Activated T-helper 1 cell treated with anti-CD3 and anti-CD28 coated beads, Interleukin-12 subunit alpha, Interleukin-12 subunit beta, Interleukin-2, Interleukin-4 antibody, amounts not matched to agents 30 ng/mL and 10 ng/mL and 1 ng/mL, durations not matched to agents 14 hours and 24 hours and 36 hours (primary cell): ENCODE data around the gene GPR17. TPM values are rescaled to one million over a fixed set of nuclear protein-coding genes. Genes with fewer than 3 reads are reported as not detected.

Source experiments
- DNase-seq: peaks from one replicate; pipeline ENCODE4 v3.0.0; 2021; ENCODE audit warnings: low spot score
- H3K27ac Mint-ChIP-seq: one replicate; pipeline ENCODE4 v1.8.0; 2021; ENCODE audit warnings: mild to moderate bottlenecking, mixed read lengths
- H3K27me3 Mint-ChIP-seq: one replicate; pipeline ENCODE4 v1.8.0; 2022; ENCODE audit warnings: mild to moderate bottlenecking, moderate library complexity, mixed read lengths; ENCODE audit not compliant: insufficient read depth
- H3K36me3 Mint-ChIP-seq: one replicate; pipeline ENCODE4 v1.8.0; 2021; ENCODE audit warnings: low read depth, mixed read lengths
- H3K4me1 Mint-ChIP-seq: one replicate; pipeline ENCODE4 v1.8.0; 2021; ENCODE audit warnings: low read depth, mixed read lengths
- H3K4me3 Mint-ChIP-seq: one replicate; pipeline ENCODE4 v1.8.0; 2021; ENCODE audit warnings: mild to moderate bottlenecking, moderate library complexity, mixed read lengths
- H3K9me3 Mint-ChIP-seq: one replicate; pipeline ENCODE4 v1.8.0; 2021; ENCODE audit warnings: mixed read lengths
- intact Hi-C: fragments of 100-400 bp; cut with micrococcal nuclease; formaldehyde crosslinking; loops from one replicate; pipeline ENCODE4 v1.15.1; 2024
- total RNA-seq: library from RNA; stranded (reverse); gene quantifications from 2 replicates; pipeline ENCODE4 v1.2.3, GENCODE V29; 2022

Gene GPR17
- total RNA-seq, 1 donor from 2014 or later, result not detected

GRCh38 chr2:127628767-127629614 is 17.0 kb upstream of the GPR17 start:
- no peak overlapping the region for H3K27ac Mint-ChIP-seq
- H3K9me3 Mint-ChIP-seq, result no peaks in the 10 kb centered on the region
- no peaks in the 10 kb centered on the region for H3K36me3 Mint-ChIP-seq
- H3K4me3 Mint-ChIP-seq, result no peak overlapping the region
- intact Hi-C loops, result no loop called here
- DNase-seq, result no peak
- no peaks in the 10 kb centered on the region for H3K4me1 Mint-ChIP-seq
- H3K27me3 Mint-ChIP-seq, result peaks cover 3% of the 10 kb centered on the region

- H3K9me3 Mint-ChIP-seq, result no peaks in the 10 kb centered on the region
- H3K27me3 Mint-ChIP-seq, result peaks cover 3% of the 10 kb centered on the region
- intact Hi-C loops, result no loop called here
These were observed 16.3 kb upstream of the GPR17 start for GRCh38 chr2:127629637-127630036.

GRCh38 chr2:127630096-127630863 is 15.7 kb upstream of the GPR17 start:
- intact Hi-C loops, result no loop called here
- Mint-ChIP-seq H3K9me3 (no peaks in the 10 kb centered on the region), H3K27ac (no peak overlapping the region), H3K4me1 (no peaks in the 10 kb centered on the region), H3K27me3 (peaks cover 3% of the 10 kb centered on the region), H3K4me3 (no peak overlapping the region), H3K36me3 (no peaks in the 10 kb centered on the region)
- no peak for DNase-seq

More at GRCh38 chr2:127629637-127630036, 16.3 kb upstream of the GPR17 start:
- H3K4me3 Mint-ChIP-seq, result no peak overlapping the region
- no peak overlapping the region for H3K27ac Mint-ChIP-seq
- no peaks in the 10 kb centered on the region for H3K36me3 Mint-ChIP-seq
- DNase-seq, result no peak
- H3K4me1 Mint-ChIP-seq, result no peaks in the 10 kb centered on the region

- Mint-ChIP-seq H3K36me3 (no peaks in the 10 kb centered on the region), H3K4me3 (no peak overlapping the region), H3K9me3 (no peaks in the 10 kb centered on the region), H3K27ac (no peak overlapping the region), H3K4me1 (no peaks in the 10 kb centered on the region), H3K27me3 (peaks cover 3% of the 10 kb centered on the region)
- intact Hi-C loops, result no loop called here
- DNase-seq, result no peak
These were observed 15.0 kb upstream of the GPR17 start for GRCh38 chr2:127630864-127631540.

- Mint-ChIP-seq H3K27me3 (peaks cover 3% of the 10 kb centered on the region), H3K9me3 (no peaks in the 10 kb centered on the region), H3K36me3 (no peaks in the 10 kb centered on the region), H3K4me1 (no peaks in the 10 kb centered on the region), H3K27ac (no peak overlapping the region), H3K4me3 (no peak overlapping the region)
- intact Hi-C loops, result no loop called here
- DNase-seq, result no peak
These were observed 14.4 kb upstream of the GPR17 start for GRCh38 chr2:127631541-127631996.

GRCh38 chr2:127631997-127632581 is 13.9 kb upstream of the GPR17 start:
- H3K4me1 Mint-ChIP-seq, result no peaks in the 10 kb centered on the region
- H3K27ac Mint-ChIP-seq, result no peak overlapping the region
- H3K27me3 Mint-ChIP-seq, result peaks cover 3% of the 10 kb centered on the region
- no peak overlapping the region for H3K4me3 Mint-ChIP-seq
- DNase-seq, result no peak
- no peaks in the 10 kb centered on the region for H3K36me3 Mint-ChIP-seq
- H3K9me3 Mint-ChIP-seq, result no peaks in the 10 kb centered on the region
- intact Hi-C loops, result no loop called here

- Mint-ChIP-seq H3K27me3 (peaks cover 3% of the 10 kb centered on the region), H3K9me3 (no peaks in the 10 kb centered on the region), H3K36me3 (no peaks in the 10 kb centered on the region), H3K4me1 (peaks cover 2% of the 10 kb centered on the region), H3K27ac (no peak overlapping the region), H3K4me3 (no peak overlapping the region)
- intact Hi-C loops, result no loop called here
- no peak for DNase-seq
These were observed 13.1 kb upstream of the GPR17 start for GRCh38 chr2:127632592-127633489.

- peaks cover 3% of the 10 kb centered on the region for H3K27me3 Mint-ChIP-seq
- no peak for DNase-seq
- H3K36me3 Mint-ChIP-seq, result no peaks in the 10 kb centered on the region
- H3K9me3 Mint-ChIP-seq, result no peaks in the 10 kb centered on the region
- no peak overlapping the region for H3K4me3 Mint-ChIP-seq
- H3K4me1 Mint-ChIP-seq, result peaks cover 7% of the 10 kb centered on the region
- H3K27ac Mint-ChIP-seq, result no peak overlapping the region
- intact Hi-C loops, result no loop called here
These were observed 12.3 kb upstream of the GPR17 start for GRCh38 chr2:127633556-127634065.

GRCh38 chr2:127634066-127634617 is 11.8 kb upstream of the GPR17 start:
- Mint-ChIP-seq H3K9me3 (no peaks in the 10 kb centered on the region), H3K36me3 (no peaks in the 10 kb centered on the region), H3K27me3 (peaks cover 3% of the 10 kb centered on the region), H3K4me1 (peaks cover 7% of the 10 kb centered on the region), H3K4me3 (no peak overlapping the region), H3K27ac (no peak overlapping the region)
- DNase-seq, result no peak
- intact Hi-C loops, result no loop called here

GRCh38 chr2:127634626-127635379 is 11.2 kb upstream of the GPR17 start:
- peaks cover 7% of the 10 kb centered on the region for H3K4me1 Mint-ChIP-seq
- intact Hi-C loops, result no loop called here

More at GRCh38 chr2:127634626-127635379, 11.2 kb upstream of the GPR17 start:
- Mint-ChIP-seq H3K27ac (no peak overlapping the region), H3K4me3 (no peak overlapping the region), H3K27me3 (peaks cover 3% of the 10 kb centered on the region), H3K36me3 (no peaks in the 10 kb centered on the region), H3K9me3 (no peaks in the 10 kb centered on the region)
- no peak for DNase-seq
